Gastrocnemius medialis (tissue), 4 donors: ENCODE results near the gene DLD.

Experiments used
- POLR2A ChIP-seq, 2 donors: fragments of 450-650 bp; IDR thresholded peaks; one replicate each; pipeline ENCODE4 v1.6.1; 2017; ENCODE audit warnings: antibody characterized with exemption in 2 of 2, mild to moderate bottlenecking in 2 of 2, moderate library complexity in 2 of 2
- TF ChIP-seq, protein P1 (sequence below), 5 experiments: fragments of 450-650 bp in 3 of 5; fragments of 200-600 bp in 2 of 5; sonication (generic) in 2 of 5; IDR thresholded peaks in 4 of 5; conservative IDR thresholded peaks in 1 of 5; 1 replicate in 4 of 5; 2 replicates in 1 of 5; pipeline ENCODE4 v1.5.1; 2016 to 2019; ENCODE audit warnings: antibody characterized with exemption in 5 of 5, mild to moderate bottlenecking in 3 of 5, moderate library complexity in 3 of 5

DNA sequence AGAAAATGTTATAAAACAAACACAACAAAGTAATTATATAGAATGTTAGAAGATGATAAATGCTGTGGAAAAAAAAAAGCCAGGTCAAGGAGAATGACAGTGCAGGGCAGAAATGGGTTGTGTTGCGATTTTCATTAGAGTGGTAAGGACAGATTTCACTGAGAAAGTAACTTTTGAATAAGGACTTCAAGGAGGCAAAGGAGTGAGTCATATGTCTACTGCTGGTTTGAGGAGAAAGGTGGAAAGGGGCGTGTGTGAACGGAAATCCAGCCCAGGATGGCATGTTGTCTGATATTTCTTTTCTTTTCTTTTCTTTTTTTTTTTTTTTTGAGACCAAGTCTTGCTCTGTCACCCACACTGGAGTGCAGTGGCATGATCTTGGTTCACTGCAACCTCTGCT, 12.3 kb upstream of the DLD start:
- TF ChIP-seq, protein P1, sequence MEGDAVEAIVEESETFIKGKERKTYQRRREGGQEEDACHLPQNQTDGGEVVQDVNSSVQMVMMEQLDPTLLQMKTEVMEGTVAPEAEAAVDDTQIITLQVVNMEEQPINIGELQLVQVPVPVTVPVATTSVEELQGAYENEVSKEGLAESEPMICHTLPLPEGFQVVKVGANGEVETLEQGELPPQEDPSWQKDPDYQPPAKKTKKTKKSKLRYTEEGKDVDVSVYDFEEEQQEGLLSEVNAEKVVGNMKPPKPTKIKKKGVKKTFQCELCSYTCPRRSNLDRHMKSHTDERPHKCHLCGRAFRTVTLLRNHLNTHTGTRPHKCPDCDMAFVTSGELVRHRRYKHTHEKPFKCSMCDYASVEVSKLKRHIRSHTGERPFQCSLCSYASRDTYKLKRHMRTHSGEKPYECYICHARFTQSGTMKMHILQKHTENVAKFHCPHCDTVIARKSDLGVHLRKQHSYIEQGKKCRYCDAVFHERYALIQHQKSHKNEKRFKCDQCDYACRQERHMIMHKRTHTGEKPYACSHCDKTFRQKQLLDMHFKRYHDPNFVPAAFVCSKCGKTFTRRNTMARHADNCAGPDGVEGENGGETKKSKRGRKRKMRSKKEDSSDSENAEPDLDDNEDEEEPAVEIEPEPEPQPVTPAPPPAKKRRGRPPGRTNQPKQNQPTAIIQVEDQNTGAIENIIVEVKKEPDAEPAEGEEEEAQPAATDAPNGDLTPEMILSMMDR (IDR thresholded peaks at IDR 0.05 in 4 of 5, conservative IDR thresholded peaks at IDR 0.05 in 1 of 5) = no peak
- TF ChIP-seq POLR2A (IDR thresholded peaks at IDR 0.05) = no peak
